ENCODE data around the gene PCDHGB3.
"Not testable (repeated sequence)": the region's sequence is repeated elsewhere in the genome, so short reads cannot be mapped to it uniquely, and the experiment has no call there.

The PCDHGB3 gene

GRCh38 chr5:141409598-141410306 lies 39.7 kb downstream of the PCDHGB3 start:
- H3K4me3 ChIP-seq (ENCODE audit: low read depth in 1 of 2, low read length in 2 of 2): peak overlapping the region in 1 of 2 donors; percentile 43
- H3K9me3 ChIP-seq (ENCODE audit: control insufficient read depth in 1 of 2, low read length in 2 of 2): peaks cover 27 to 33% of the 10 kb centered on the region in 2 donors
- peaks cover 0 to 5% of the 10 kb centered on the region in 2 donors for H3K27me3 ChIP-seq (ENCODE audit: control insufficient read depth in 1 of 2, insufficient read depth in 2 of 2, low read length in 2 of 2)
- H3K4me1 ChIP-seq (ENCODE audit: control insufficient read depth in 1 of 2, insufficient read depth in 2 of 2, low read length in 2 of 2): no peaks in the 10 kb centered on the region
- no peak overlapping the region for H3K27ac ChIP-seq (ENCODE audit: low read depth, low read length)
- no peaks in the 10 kb centered on the region for H3K36me3 ChIP-seq (ENCODE audit: control insufficient read depth in 1 of 2, insufficient read depth in 2 of 2, low read length in 2 of 2)
- no peak overlapping the region for H3K9ac ChIP-seq (ENCODE audit: low read depth in 1 of 2, low read length in 2 of 2)

GRCh38 chr5:141411575-141411974 lies 41.5 kb downstream of the PCDHGB3 start:
- Histone ChIP-seq H3K27me3 (ENCODE audit: control insufficient read depth in 1 of 2, insufficient read depth in 2 of 2, low read length in 2 of 2) (peaks cover 0 to 5% of the 10 kb centered on the region in 2 donors), H3K36me3 (ENCODE audit: control insufficient read depth in 1 of 2, insufficient read depth in 2 of 2, low read length in 2 of 2) (no peaks in the 10 kb centered on the region), H3K4me1 (ENCODE audit: control insufficient read depth in 1 of 2, insufficient read depth in 2 of 2, low read length in 2 of 2) (no peaks in the 10 kb centered on the region), H3K9ac (ENCODE audit: low read depth in 1 of 2, low read length in 2 of 2) (no peak overlapping the region), H3K27ac (ENCODE audit: low read depth, low read length) (no peak overlapping the region), H3K9me3 (ENCODE audit: control insufficient read depth in 1 of 2, low read length in 2 of 2) (peaks cover 24 to 39% of the 10 kb centered on the region in 2 donors), H3K4me3 (ENCODE audit: low read depth in 1 of 2, low read length in 2 of 2) (no peak overlapping the region)

GRCh38 chr5:141412854-141413539 lies 43.0 kb downstream of the PCDHGB3 start, which contains the start of gene PCDHGA10:
Gene PCDHGA10, plus strand, starts transcription at chr5:141412987. Its CDS starts 189 bp downstream, at chr5:141413176.
- Histone ChIP-seq H3K4me1 (ENCODE audit: control insufficient read depth in 1 of 2, insufficient read depth in 2 of 2, low read length in 2 of 2) (no peaks in the 10 kb centered on the region), H3K27me3 (ENCODE audit: control insufficient read depth in 1 of 2, insufficient read depth in 2 of 2, low read length in 2 of 2) (peaks cover 0 to 5% of the 10 kb centered on the region in 2 donors), H3K36me3 (ENCODE audit: control insufficient read depth in 1 of 2, insufficient read depth in 2 of 2, low read length in 2 of 2) (no peaks in the 10 kb centered on the region), H3K4me3 (ENCODE audit: low read depth in 1 of 2, low read length in 2 of 2) (peak within 1 kb of the TSS; percentile 56 to 68), H3K9ac (ENCODE audit: low read depth in 1 of 2, low read length in 2 of 2) (no peak within 1 kb of the TSS), H3K9me3 (ENCODE audit: control insufficient read depth in 1 of 2, low read length in 2 of 2) (peaks cover 28 to 42% of the 10 kb centered on the region in 2 donors), H3K27ac (ENCODE audit: low read depth, low read length) (no peak within 1 kb of the TSS)

- peaks cover 0 to 5% of the 10 kb centered on the region in 2 donors for H3K27me3 ChIP-seq (ENCODE audit: control insufficient read depth in 1 of 2, insufficient read depth in 2 of 2, low read length in 2 of 2)
- H3K27ac ChIP-seq (ENCODE audit: low read depth, low read length): no peak overlapping the region
- peak overlapping the region; percentile 56 to 68 for H3K4me3 ChIP-seq (ENCODE audit: low read depth in 1 of 2, low read length in 2 of 2)
- peaks cover 34 to 45% of the 10 kb centered on the region in 2 donors for H3K9me3 ChIP-seq (ENCODE audit: control insufficient read depth in 1 of 2, low read length in 2 of 2)
- H3K4me1 ChIP-seq (ENCODE audit: control insufficient read depth in 1 of 2, insufficient read depth in 2 of 2, low read length in 2 of 2): no peaks in the 10 kb centered on the region
- H3K36me3 ChIP-seq (ENCODE audit: control insufficient read depth in 1 of 2, insufficient read depth in 2 of 2, low read length in 2 of 2): no peaks in the 10 kb centered on the region
- H3K9ac ChIP-seq (ENCODE audit: low read depth in 1 of 2, low read length in 2 of 2): no peak overlapping the region
Observed at GRCh38 chr5:141413540-141414069, 43.6 kb downstream of the PCDHGB3 start.

GRCh38 chr5:141414548-141415274 lies 44.7 kb downstream of the PCDHGB3 start:
- H3K36me3 ChIP-seq (ENCODE audit: control insufficient read depth in 1 of 2, insufficient read depth in 2 of 2, low read length in 2 of 2); H3K9ac ChIP-seq (ENCODE audit: low read depth in 1 of 2, low read length in 2 of 2); H3K27ac ChIP-seq (ENCODE audit: low read depth, low read length); H3K4me1 ChIP-seq (ENCODE audit: control insufficient read depth in 1 of 2, insufficient read depth in 2 of 2, low read length in 2 of 2); H3K27me3 ChIP-seq (ENCODE audit: control insufficient read depth in 1 of 2, insufficient read depth in 2 of 2, low read length in 2 of 2): not testable (repeated sequence)
- Histone ChIP-seq H3K9me3 (ENCODE audit: control insufficient read depth in 1 of 2, low read length in 2 of 2) (peaks cover 34 to 45% of the 10 kb centered on the region in 2 donors), H3K4me3 (ENCODE audit: low read depth in 1 of 2, low read length in 2 of 2) (peak overlapping the region in 1 of 2 donors; percentile 38)

GRCh38 chr5:141415275-141415618 lies 45.2 kb downstream of the PCDHGB3 start:
- not testable (repeated sequence) for H3K27ac ChIP-seq (ENCODE audit: low read depth, low read length); H3K27me3 ChIP-seq (ENCODE audit: control insufficient read depth in 1 of 2, insufficient read depth in 2 of 2, low read length in 2 of 2); H3K4me3 ChIP-seq (ENCODE audit: low read depth in 1 of 2, low read length in 2 of 2); H3K36me3 ChIP-seq (ENCODE audit: control insufficient read depth in 1 of 2, insufficient read depth in 2 of 2, low read length in 2 of 2); H3K9ac ChIP-seq (ENCODE audit: low read depth in 1 of 2, low read length in 2 of 2); H3K4me1 ChIP-seq (ENCODE audit: control insufficient read depth in 1 of 2, insufficient read depth in 2 of 2, low read length in 2 of 2)
- peaks cover 33 to 45% of the 10 kb centered on the region in 2 donors for H3K9me3 ChIP-seq (ENCODE audit: control insufficient read depth in 1 of 2, low read length in 2 of 2)

- Histone ChIP-seq H3K9me3 (ENCODE audit: control insufficient read depth in 1 of 2, low read length in 2 of 2) (peaks cover 48 to 66% of the 10 kb centered on the region in 2 donors), H3K4me3 (ENCODE audit: low read depth in 1 of 2, low read length in 2 of 2) (peak within 1 kb of the TSS; percentile 39 to 53)
- not testable (repeated sequence) for H3K36me3 ChIP-seq (ENCODE audit: control insufficient read depth in 1 of 2, insufficient read depth in 2 of 2, low read length in 2 of 2); H3K9ac ChIP-seq (ENCODE audit: low read depth in 1 of 2, low read length in 2 of 2); H3K27ac ChIP-seq (ENCODE audit: low read depth, low read length); H3K27me3 ChIP-seq (ENCODE audit: control insufficient read depth in 1 of 2, insufficient read depth in 2 of 2, low read length in 2 of 2); H3K4me1 ChIP-seq (ENCODE audit: control insufficient read depth in 1 of 2, insufficient read depth in 2 of 2, low read length in 2 of 2)
Observed at GRCh38 chr5:141417494-141418172, 47.6 kb downstream of the PCDHGB3 start, which contains the start of gene PCDHGB7. Gene PCDHGB7, plus strand, starts transcription at chr5:141417677. Its CDS starts 183 bp downstream, at chr5:141417860.

- Histone ChIP-seq H3K27ac (ENCODE audit: low read depth, low read length) (no peak overlapping the region), H3K4me3 (ENCODE audit: low read depth in 1 of 2, low read length in 2 of 2) (peak overlapping the region in 1 of 2 donors; percentile 26), H3K36me3 (ENCODE audit: control insufficient read depth in 1 of 2, insufficient read depth in 2 of 2, low read length in 2 of 2) (peaks cover 3 to 4% of the 10 kb centered on the region in 2 donors), H3K27me3 (ENCODE audit: control insufficient read depth in 1 of 2, insufficient read depth in 2 of 2, low read length in 2 of 2) (peaks cover 0 to 8% of the 10 kb centered on the region in 2 donors), H3K4me1 (ENCODE audit: control insufficient read depth in 1 of 2, insufficient read depth in 2 of 2, low read length in 2 of 2) (no peaks in the 10 kb centered on the region), H3K9me3 (ENCODE audit: control insufficient read depth in 1 of 2, low read length in 2 of 2) (peaks cover 55 to 80% of the 10 kb centered on the region in 2 donors), H3K9ac (ENCODE audit: low read depth in 1 of 2, low read length in 2 of 2) (no peak overlapping the region)
Observed at GRCh38 chr5:141419074-141419880, 49.2 kb downstream of the PCDHGB3 start.

Data from duodenal mucosa (tissue), 2 donors.